ENCODE results near the gene NFYC. TPM values are rescaled to one million over a fixed set of nuclear protein-coding genes. Genes with fewer than 3 reads are reported as not detected.
A peak's percentile ranks its signal among the peaks of the same experiment; 100 is the strongest.

The NFYC gene
- total RNA-seq, 1 donor from 2014 or later = 62.2 TPM

DNA sequence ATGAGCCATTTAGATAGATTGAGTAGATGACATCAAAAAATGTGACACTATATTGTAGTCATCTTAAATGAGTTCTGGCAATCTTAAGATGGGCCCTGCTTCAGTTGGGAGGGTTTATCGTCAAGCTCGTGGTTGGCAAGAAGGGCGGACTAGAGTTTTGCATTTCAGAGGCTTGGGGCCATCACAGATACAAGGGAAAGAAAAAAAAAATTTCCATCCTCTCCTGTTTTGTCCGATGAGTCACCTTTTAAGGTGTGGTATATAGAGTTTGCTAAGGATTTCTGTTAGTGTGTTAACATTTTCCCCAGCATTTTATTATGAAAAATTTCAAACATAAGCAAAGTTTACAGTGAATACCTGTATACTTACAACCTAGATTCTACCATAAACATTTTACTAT lies 60.3 kb downstream of the NFYC start:
- TF ChIP-seq CTCF (IDR thresholded peaks at IDR 0.05; ENCODE audit: borderline replicate concordance) = no peak
- peaks cover 44% of the 10 kb centered on the region for H3K4me1 ChIP-seq

GRCh38 chr1:40753142-40753882 lies 61.8 kb downstream of the NFYC start:
- H3K9me3 ChIP-seq (replicated peaks) = no peaks in the 10 kb centered on the region
- no peak for TF ChIP-seq CTCF (IDR thresholded peaks at IDR 0.05; ENCODE audit: borderline replicate concordance)
- peaks cover 56% of the 10 kb centered on the region for H3K4me1 ChIP-seq
- peaks cover 100% of the 10 kb centered on the region for H3K36me3 ChIP-seq
- intact Hi-C loops (cut with micrococcal nuclease) = no loop called here
- no peaks in the 10 kb centered on the region for H3K27me3 ChIP-seq (ENCODE audit: low read depth)
- no peak overlapping the region for H3K27ac ChIP-seq (replicated peaks)
- DNase-seq = no peak
- no peak overlapping the region for H3K4me3 ChIP-seq

More for the DNA sequence above, 60.3 kb downstream of the NFYC start:
- intact Hi-C loops (cut with micrococcal nuclease) = no loop called here
- H3K9me3 ChIP-seq (replicated peaks) = no peaks in the 10 kb centered on the region
- no peak overlapping the region for H3K4me3 ChIP-seq
- H3K27me3 ChIP-seq (ENCODE audit: low read depth) = no peaks in the 10 kb centered on the region
- no peak for DNase-seq
- H3K36me3 ChIP-seq = peaks cover 93% of the 10 kb centered on the region
- no peak overlapping the region for H3K27ac ChIP-seq (replicated peaks)

DNA sequence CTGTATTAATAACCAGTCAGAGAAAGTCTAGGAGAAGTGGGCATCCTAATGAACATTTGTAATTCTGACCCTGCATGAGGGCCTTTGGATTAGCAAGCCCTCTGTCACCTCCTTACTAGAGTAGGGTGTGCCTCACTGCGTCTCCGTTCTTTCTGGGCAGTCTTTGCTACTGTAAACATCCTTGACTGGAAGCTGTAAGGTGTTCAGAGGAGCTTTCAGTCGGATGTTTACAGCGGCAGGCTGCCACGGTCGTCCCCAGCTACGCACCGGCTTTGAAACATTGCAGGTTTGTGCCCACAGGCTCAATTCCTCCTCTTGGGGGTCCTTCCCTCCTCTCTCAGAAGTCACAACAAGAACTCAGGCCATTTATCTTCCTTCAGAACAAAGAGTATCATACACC lies 62.7 kb downstream of the NFYC start:
- no peak overlapping the region for H3K4me3 ChIP-seq
- no peak for DNase-seq
- H3K9me3 ChIP-seq (replicated peaks) = no peaks in the 10 kb centered on the region
- no peak for TF ChIP-seq CTCF (IDR thresholded peaks at IDR 0.05; ENCODE audit: borderline replicate concordance)
- H3K27me3 ChIP-seq (ENCODE audit: low read depth) = no peaks in the 10 kb centered on the region
- no peak overlapping the region for H3K27ac ChIP-seq (replicated peaks)
- H3K4me1 ChIP-seq = peaks cover 51% of the 10 kb centered on the region
- peaks cover 100% of the 10 kb centered on the region for H3K36me3 ChIP-seq
- intact Hi-C loops (cut with micrococcal nuclease) = no loop called here

GRCh38 chr1:40755067-40755466 lies 63.6 kb downstream of the NFYC start:
- peaks cover 100% of the 10 kb centered on the region for H3K36me3 ChIP-seq
- peaks cover 51% of the 10 kb centered on the region for H3K4me1 ChIP-seq
- peak overlapping the region; percentile 10 for H3K27ac ChIP-seq (replicated peaks)
- no peak for TF ChIP-seq CTCF (IDR thresholded peaks at IDR 0.05; ENCODE audit: borderline replicate concordance)
- no peaks in the 10 kb centered on the region for H3K9me3 ChIP-seq (replicated peaks)
- H3K4me3 ChIP-seq = no peak overlapping the region
- no peak for DNase-seq
- intact Hi-C loops (cut with micrococcal nuclease) = no loop called here
- H3K27me3 ChIP-seq (ENCODE audit: low read depth) = no peaks in the 10 kb centered on the region

DNA sequence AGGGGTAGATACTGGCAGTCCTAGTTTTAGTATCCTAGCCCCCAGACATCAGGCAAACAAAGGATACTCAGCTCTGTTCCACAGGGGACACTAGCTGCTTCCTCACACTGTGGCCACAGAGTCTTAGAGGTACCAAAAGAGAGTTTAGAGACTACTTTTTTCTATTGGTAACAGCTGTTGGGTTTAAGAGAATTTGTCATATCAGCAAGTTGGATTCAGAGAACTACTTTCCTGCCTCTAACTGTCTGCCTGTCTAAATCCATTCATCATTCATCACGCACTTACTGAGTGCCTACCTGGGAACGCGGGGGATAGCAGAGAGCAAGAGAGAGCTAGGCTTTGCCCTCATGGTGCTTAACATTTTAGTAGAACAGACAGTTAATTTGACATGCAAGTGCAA lies 65.0 kb downstream of the NFYC start:
- no peak for TF ChIP-seq CTCF (IDR thresholded peaks at IDR 0.05; ENCODE audit: borderline replicate concordance)
- Histone ChIP-seq H3K4me3 (no peak overlapping the region), H3K27ac (replicated peaks) (no peak overlapping the region), H3K27me3 (ENCODE audit: low read depth) (no peaks in the 10 kb centered on the region), H3K9me3 (replicated peaks) (no peaks in the 10 kb centered on the region), H3K36me3 (peaks cover 100% of the 10 kb centered on the region), H3K4me1 (peaks cover 63% of the 10 kb centered on the region)
- no peak for DNase-seq
- intact Hi-C loops (cut with micrococcal nuclease) = no loop called here

Data from left ventricle myocardium inferior (tissue), 1 donor.